T-helper 22 cell (primary cell): ENCODE data around the gene LIG1.
"Not testable (repeated sequence)": the region's sequence is repeated elsewhere in the genome, so short reads cannot be mapped to it uniquely, and the experiment has no call there.

Experiments
- DNase-seq: peaks from one replicate; pipeline ENCODE4 v3.0.0-alpha.2; 2020; ENCODE audit warnings: low read depth

Gene LIG1

DNA sequence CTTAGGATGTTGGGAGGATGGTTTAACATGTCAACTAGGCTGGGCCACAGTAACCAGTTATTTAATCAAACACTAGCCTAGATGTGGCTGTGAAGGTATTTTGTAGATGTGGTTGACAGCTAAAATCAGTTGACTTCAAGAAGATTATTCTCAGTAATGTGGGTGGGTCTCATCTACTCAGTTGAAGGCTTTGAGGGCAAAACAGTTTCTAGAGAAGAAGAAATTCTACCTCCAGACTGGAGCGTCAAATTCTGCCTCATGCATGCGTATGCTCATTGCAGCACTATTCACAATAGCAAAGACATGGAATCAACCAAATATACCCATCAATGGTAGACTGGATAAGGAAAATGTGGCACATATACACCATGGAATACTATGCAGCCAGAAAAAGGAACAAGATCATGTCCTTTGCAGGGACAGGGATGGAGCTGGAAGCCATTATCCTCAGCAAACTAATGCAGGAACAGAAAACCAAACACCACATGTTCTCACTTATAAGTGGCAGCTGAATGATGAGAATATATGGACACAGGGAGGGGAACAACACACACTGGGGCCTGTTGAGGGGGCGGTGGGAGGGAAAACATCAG is 99.9 kb downstream of the LIG1 start:
- not testable (repeated sequence) for DNase-seq

DNA sequence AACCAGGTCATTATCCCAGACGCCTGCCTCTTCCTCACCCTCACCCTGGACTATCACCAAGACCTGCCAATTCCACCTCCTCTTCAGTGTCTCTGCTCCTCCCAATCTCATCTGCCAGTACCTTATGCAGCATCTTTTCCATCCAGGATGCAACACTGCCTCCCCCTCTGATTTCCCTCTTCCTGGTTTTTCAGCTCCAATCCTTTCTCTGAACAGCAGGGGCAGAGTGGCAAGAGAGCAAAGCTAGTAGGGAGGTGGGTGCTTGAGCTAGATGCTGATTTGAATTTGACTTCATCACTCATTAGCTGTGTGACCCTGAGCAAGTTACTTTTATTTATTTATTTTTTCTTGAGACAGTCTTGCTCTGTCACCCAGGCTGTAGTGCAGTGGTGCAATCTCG is 100.7 kb downstream of the LIG1 start:
- DNase-seq = no peak
